ENCODE results near the gene LPCAT1.

Gene LPCAT1

GRCh38 chr5:1554410-1554967, 30.7 kb upstream of the LPCAT1 start:
- H3K36me3 ChIP-seq (ENCODE audit: control insufficient read depth in 5 of 5, insufficient read depth in 5 of 5, low read length in 5 of 5) = no peaks in the 10 kb centered on the region
- peaks cover 0 to 13% (median 11%) of the 10 kb centered on the region in 5 donors for H3K4me1 ChIP-seq (ENCODE audit: control insufficient read depth in 5 of 5, insufficient read depth in 5 of 5, low read length in 5 of 5)
- no peak overlapping the region for H3K9ac ChIP-seq (ENCODE audit: low read length in 5 of 5)
- no peak overlapping the region for H3K4me3 ChIP-seq (ENCODE audit: low read depth in 1 of 5, low read length in 5 of 5)
- H3K27ac ChIP-seq (ENCODE audit: low read depth, low read length) = no peak overlapping the region
- H3K27me3 ChIP-seq (ENCODE audit: control insufficient read depth in 5 of 5, insufficient read depth in 4 of 5, low read length in 5 of 5) = peaks cover 0 to 22% (median 8%) of the 10 kb centered on the region in 5 donors
- no peaks in the 10 kb centered on the region for H3K9me3 ChIP-seq (ENCODE audit: control insufficient read depth in 5 of 5, low read length in 5 of 5)

- H3K27me3 ChIP-seq (ENCODE audit: control insufficient read depth in 5 of 5, insufficient read depth in 4 of 5, low read length in 5 of 5) = peaks cover 0 to 18% (median 9%) of the 10 kb centered on the region in 5 donors
- H3K9ac ChIP-seq (ENCODE audit: low read length in 5 of 5) = no peak overlapping the region
- H3K27ac ChIP-seq (ENCODE audit: low read depth, low read length) = no peak overlapping the region
- H3K4me1 ChIP-seq (ENCODE audit: control insufficient read depth in 5 of 5, insufficient read depth in 5 of 5, low read length in 5 of 5) = peaks cover 0 to 13% (median 11%) of the 10 kb centered on the region in 5 donors
- H3K36me3 ChIP-seq (ENCODE audit: control insufficient read depth in 5 of 5, insufficient read depth in 5 of 5, low read length in 5 of 5) = no peaks in the 10 kb centered on the region
- H3K9me3 ChIP-seq (ENCODE audit: control insufficient read depth in 5 of 5, low read length in 5 of 5) = no peaks in the 10 kb centered on the region
- H3K4me3 ChIP-seq (ENCODE audit: low read depth in 1 of 5, low read length in 5 of 5) = no peak overlapping the region
Observed at GRCh38 chr5:1553539-1554409, 30.0 kb upstream of the LPCAT1 start.

GRCh38 chr5:1552521-1553255, 28.9 kb upstream of the LPCAT1 start:
- Histone ChIP-seq H3K27ac (ENCODE audit: low read depth, low read length) (no peak overlapping the region), H3K27me3 (ENCODE audit: control insufficient read depth in 5 of 5, insufficient read depth in 4 of 5, low read length in 5 of 5) (peaks cover 0 to 14% (median 7%) of the 10 kb centered on the region in 5 donors), H3K9ac (ENCODE audit: low read length in 5 of 5) (peak overlapping the region in 2 of 5 donors; percentile 3 to 29), H3K9me3 (ENCODE audit: control insufficient read depth in 5 of 5, low read length in 5 of 5) (no peaks in the 10 kb centered on the region), H3K4me3 (ENCODE audit: low read depth in 1 of 5, low read length in 5 of 5) (peak overlapping the region in 4 of 5 donors; percentile 23 to 56 (median 44)), H3K36me3 (ENCODE audit: control insufficient read depth in 5 of 5, insufficient read depth in 5 of 5, low read length in 5 of 5) (no peaks in the 10 kb centered on the region), H3K4me1 (ENCODE audit: control insufficient read depth in 5 of 5, insufficient read depth in 5 of 5, low read length in 5 of 5) (peaks cover 0 to 17% (median 11%) of the 10 kb centered on the region in 5 donors)

- no peaks in the 10 kb centered on the region for H3K36me3 ChIP-seq (ENCODE audit: control insufficient read depth in 5 of 5, insufficient read depth in 5 of 5, low read length in 5 of 5)
- no peaks in the 10 kb centered on the region for H3K9me3 ChIP-seq (ENCODE audit: control insufficient read depth in 5 of 5, low read length in 5 of 5)
- peaks cover 0 to 12% (median 6%) of the 10 kb centered on the region in 5 donors for H3K27me3 ChIP-seq (ENCODE audit: control insufficient read depth in 5 of 5, insufficient read depth in 4 of 5, low read length in 5 of 5)
- H3K9ac ChIP-seq (ENCODE audit: low read length in 5 of 5) = no peak overlapping the region
- peaks cover 0 to 17% (median 11%) of the 10 kb centered on the region in 5 donors for H3K4me1 ChIP-seq (ENCODE audit: control insufficient read depth in 5 of 5, insufficient read depth in 5 of 5, low read length in 5 of 5)
- H3K4me3 ChIP-seq (ENCODE audit: low read depth in 1 of 5, low read length in 5 of 5) = no peak overlapping the region
- no peak overlapping the region for H3K27ac ChIP-seq (ENCODE audit: low read depth, low read length)
Observed at GRCh38 chr5:1551426-1552301, 27.9 kb upstream of the LPCAT1 start.

- Histone ChIP-seq H3K27me3 (ENCODE audit: control insufficient read depth in 5 of 5, insufficient read depth in 4 of 5, low read length in 5 of 5) (peaks cover 0 to 6% (median 5%) of the 10 kb centered on the region in 5 donors), H3K27ac (ENCODE audit: low read depth, low read length) (no peak overlapping the region), H3K9ac (ENCODE audit: low read length in 5 of 5) (no peak overlapping the region), H3K36me3 (ENCODE audit: control insufficient read depth in 5 of 5, insufficient read depth in 5 of 5, low read length in 5 of 5) (no peaks in the 10 kb centered on the region), H3K4me1 (ENCODE audit: control insufficient read depth in 5 of 5, insufficient read depth in 5 of 5, low read length in 5 of 5) (peaks cover 0 to 17% (median 11%) of the 10 kb centered on the region in 5 donors), H3K4me3 (ENCODE audit: low read depth in 1 of 5, low read length in 5 of 5) (no peak overlapping the region), H3K9me3 (ENCODE audit: control insufficient read depth in 5 of 5, low read length in 5 of 5) (no peaks in the 10 kb centered on the region)
Observed at GRCh38 chr5:1550287-1551076, 26.7 kb upstream of the LPCAT1 start.

- H3K9me3 ChIP-seq (ENCODE audit: control insufficient read depth in 5 of 5, low read length in 5 of 5) = no peaks in the 10 kb centered on the region
- no peaks in the 10 kb centered on the region for H3K36me3 ChIP-seq (ENCODE audit: control insufficient read depth in 5 of 5, insufficient read depth in 5 of 5, low read length in 5 of 5)
- H3K9ac ChIP-seq (ENCODE audit: low read length in 5 of 5) = no peak overlapping the region
- H3K27me3 ChIP-seq (ENCODE audit: control insufficient read depth in 5 of 5, insufficient read depth in 4 of 5, low read length in 5 of 5) = peaks cover 0 to 6% (median 0%) of the 10 kb centered on the region in 5 donors
- no peak overlapping the region for H3K4me3 ChIP-seq (ENCODE audit: low read depth in 1 of 5, low read length in 5 of 5)
- H3K27ac ChIP-seq (ENCODE audit: low read depth, low read length) = no peak overlapping the region
- H3K4me1 ChIP-seq (ENCODE audit: control insufficient read depth in 5 of 5, insufficient read depth in 5 of 5, low read length in 5 of 5) = peaks cover 0 to 17% (median 11%) of the 10 kb centered on the region in 5 donors
Observed at GRCh38 chr5:1549475-1550030, 25.8 kb upstream of the LPCAT1 start.

GRCh38 chr5:1548702-1549474, 25.1 kb upstream of the LPCAT1 start:
- H3K4me3 ChIP-seq (ENCODE audit: low read depth in 1 of 5, low read length in 5 of 5) = no peak overlapping the region
- peaks cover 0 to 17% (median 11%) of the 10 kb centered on the region in 5 donors for H3K4me1 ChIP-seq (ENCODE audit: control insufficient read depth in 5 of 5, insufficient read depth in 5 of 5, low read length in 5 of 5)
- no peaks in the 10 kb centered on the region for H3K9me3 ChIP-seq (ENCODE audit: control insufficient read depth in 5 of 5, low read length in 5 of 5)

GRCh38 chr5:1547655-1548054, 23.9 kb upstream of the LPCAT1 start:
- peaks cover 0 to 12% (median 10%) of the 10 kb centered on the region in 5 donors for H3K4me1 ChIP-seq (ENCODE audit: control insufficient read depth in 5 of 5, insufficient read depth in 5 of 5, low read length in 5 of 5)
- no peak overlapping the region for H3K9ac ChIP-seq (ENCODE audit: low read length in 5 of 5)
- H3K27ac ChIP-seq (ENCODE audit: low read depth, low read length) = no peak overlapping the region
- H3K36me3 ChIP-seq (ENCODE audit: control insufficient read depth in 5 of 5, insufficient read depth in 5 of 5, low read length in 5 of 5) = no peaks in the 10 kb centered on the region
- no peaks in the 10 kb centered on the region for H3K9me3 ChIP-seq (ENCODE audit: control insufficient read depth in 5 of 5, low read length in 5 of 5)
- no peak overlapping the region for H3K4me3 ChIP-seq (ENCODE audit: low read depth in 1 of 5, low read length in 5 of 5)
- H3K27me3 ChIP-seq (ENCODE audit: control insufficient read depth in 5 of 5, insufficient read depth in 4 of 5, low read length in 5 of 5) = peaks cover 0 to 4% (median 0%) of the 10 kb centered on the region in 5 donors

More at GRCh38 chr5:1548702-1549474, 25.1 kb upstream of the LPCAT1 start:
- H3K9ac ChIP-seq (ENCODE audit: low read length in 5 of 5) = no peak overlapping the region
- H3K27me3 ChIP-seq (ENCODE audit: control insufficient read depth in 5 of 5, insufficient read depth in 4 of 5, low read length in 5 of 5) = peaks cover 0 to 5% (median 0%) of the 10 kb centered on the region in 5 donors
- no peak overlapping the region for H3K27ac ChIP-seq (ENCODE audit: low read depth, low read length)
- no peaks in the 10 kb centered on the region for H3K36me3 ChIP-seq (ENCODE audit: control insufficient read depth in 5 of 5, insufficient read depth in 5 of 5, low read length in 5 of 5)
